Stimulated activated CD4-positive, alpha-beta T cell treated with anti-CD3 and anti-CD28 coated beads, Interleukin-15, amount 100 ng/mL, for 1 hour (primary cell): ENCODE data around the gene TMED5.
"Not testable (repeated sequence)": the region's sequence is repeated elsewhere in the genome, so short reads cannot be mapped to it uniquely, and the experiment has no call there.

ENCODE experiments used
- DNase-seq, 2 donors: peaks; one replicate each; pipeline ENCODE4 v3.0.0-alpha.2; 2020; ENCODE audit warnings: low read depth in 1 of 2, low spot score in 1 of 2

Gene TMED5

GRCh38 chr1:93179886-93180722 lies at the start of gene TMED5:
TMED5 (minus strand) TSS chr1:93180413; CDS start chr1:93180242, 171 bp downstream.
- DNase-seq = peak; percentile 86 to 91

- no peak for DNase-seq
Observed at GRCh38 chr1:93223023-93223675, 42.9 kb upstream of the TMED5 start.

GRCh38 chr1:93221913-93222312 lies 41.7 kb upstream of the TMED5 start:
- no peak for DNase-seq

GRCh38 chr1:93220716-93221115 lies 40.5 kb upstream of the TMED5 start:
- not testable (repeated sequence) for DNase-seq

DNA sequence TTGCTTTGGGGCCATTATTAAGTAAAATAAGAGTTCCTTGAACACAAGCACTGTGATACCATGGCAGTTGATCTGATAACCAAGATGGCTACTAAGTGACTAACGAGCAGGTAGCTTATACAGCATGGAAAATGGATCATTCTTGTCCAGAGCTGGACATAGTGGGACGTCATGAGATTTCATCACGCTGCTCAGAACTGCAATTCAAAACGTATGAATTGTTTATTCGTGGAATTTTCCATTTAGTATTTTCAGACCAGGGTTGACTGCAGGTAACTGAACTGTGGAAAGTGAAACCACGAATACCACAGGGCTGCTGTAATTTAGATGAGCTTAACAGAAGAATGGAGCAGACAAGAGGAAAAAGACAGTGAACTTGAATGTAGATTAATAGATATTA lies 39.2 kb upstream of the TMED5 start:
- DNase-seq = no peak

- DNase-seq = no peak
Observed at GRCh38 chr1:93215322-93215721, 35.1 kb upstream of the TMED5 start.

GRCh38 chr1:93207211-93207610 lies 27.0 kb upstream of the TMED5 start:
- DNase-seq = no peak

GRCh38 chr1:93206567-93206954 lies 26.3 kb upstream of the TMED5 start:
- no peak for DNase-seq

DNA sequence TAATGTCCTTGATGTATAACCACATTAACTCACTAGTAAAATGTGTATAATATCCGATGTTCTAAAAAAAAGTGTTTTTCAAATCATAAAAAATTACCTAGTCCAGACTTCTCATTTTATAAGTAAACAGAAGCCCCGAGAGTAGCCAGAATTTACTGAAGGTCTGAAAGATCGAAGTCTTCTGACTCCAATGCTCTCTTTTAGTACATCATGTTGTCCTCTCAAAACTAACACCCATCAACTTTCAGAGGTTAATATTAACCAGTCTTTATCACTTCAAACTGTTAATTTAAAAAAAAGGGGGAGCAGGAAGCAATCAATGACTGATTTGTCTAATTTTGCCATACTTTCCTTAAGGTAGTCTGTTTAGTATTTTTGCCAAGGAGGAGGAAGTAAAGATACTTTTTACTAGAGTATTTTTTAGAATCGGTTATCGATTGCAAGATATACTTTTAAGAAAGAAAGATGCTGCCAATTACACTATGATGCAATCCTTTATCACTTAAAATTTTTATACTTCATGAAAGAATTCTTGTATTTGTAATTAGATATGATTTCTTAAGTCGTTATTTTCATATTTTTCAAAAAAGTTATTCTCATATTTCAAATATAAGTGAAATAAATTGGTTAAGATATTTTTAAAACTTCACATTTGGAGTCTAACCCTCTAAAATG lies 25.8 kb upstream of the TMED5 start:
- DNase-seq = no peak

- DNase-seq = no peak
Observed at GRCh38 chr1:93200714-93201113, 20.5 kb upstream of the TMED5 start.

GRCh38 chr1:93200086-93200620 lies 19.9 kb upstream of the TMED5 start:
- DNase-seq = no peak

GRCh38 chr1:93199150-93199549 lies 18.9 kb upstream of the TMED5 start:
- no peak for DNase-seq

- DNase-seq = no peak
Observed at GRCh38 chr1:93196591-93196990, 16.4 kb upstream of the TMED5 start.

GRCh38 chr1:93194231-93194990 lies 14.2 kb upstream of the TMED5 start:
- DNase-seq = no peak

DNA sequence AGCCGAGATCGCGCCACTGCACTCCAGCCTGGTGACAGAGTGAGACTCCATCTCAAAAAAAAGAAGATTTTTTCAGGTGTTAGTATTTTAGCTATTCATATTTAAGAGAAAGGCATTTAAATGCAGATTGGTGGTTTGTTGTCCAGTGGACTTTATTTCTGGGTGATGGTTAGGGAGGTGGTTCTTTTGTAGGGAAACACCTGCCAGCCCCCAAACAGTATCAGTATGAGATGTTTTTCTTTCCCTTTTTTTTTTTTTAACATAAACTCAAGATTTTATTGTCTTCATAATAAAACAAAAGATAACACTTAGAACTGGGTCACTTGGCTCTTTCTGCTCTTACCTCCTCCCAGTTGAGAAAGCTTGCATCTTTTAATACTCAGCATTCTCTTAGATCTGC lies 10.2 kb upstream of the TMED5 start:
- no peak for DNase-seq

- no peak for DNase-seq
Observed at GRCh38 chr1:93186667-93187066, 6.5 kb upstream of the TMED5 start.

DNA sequence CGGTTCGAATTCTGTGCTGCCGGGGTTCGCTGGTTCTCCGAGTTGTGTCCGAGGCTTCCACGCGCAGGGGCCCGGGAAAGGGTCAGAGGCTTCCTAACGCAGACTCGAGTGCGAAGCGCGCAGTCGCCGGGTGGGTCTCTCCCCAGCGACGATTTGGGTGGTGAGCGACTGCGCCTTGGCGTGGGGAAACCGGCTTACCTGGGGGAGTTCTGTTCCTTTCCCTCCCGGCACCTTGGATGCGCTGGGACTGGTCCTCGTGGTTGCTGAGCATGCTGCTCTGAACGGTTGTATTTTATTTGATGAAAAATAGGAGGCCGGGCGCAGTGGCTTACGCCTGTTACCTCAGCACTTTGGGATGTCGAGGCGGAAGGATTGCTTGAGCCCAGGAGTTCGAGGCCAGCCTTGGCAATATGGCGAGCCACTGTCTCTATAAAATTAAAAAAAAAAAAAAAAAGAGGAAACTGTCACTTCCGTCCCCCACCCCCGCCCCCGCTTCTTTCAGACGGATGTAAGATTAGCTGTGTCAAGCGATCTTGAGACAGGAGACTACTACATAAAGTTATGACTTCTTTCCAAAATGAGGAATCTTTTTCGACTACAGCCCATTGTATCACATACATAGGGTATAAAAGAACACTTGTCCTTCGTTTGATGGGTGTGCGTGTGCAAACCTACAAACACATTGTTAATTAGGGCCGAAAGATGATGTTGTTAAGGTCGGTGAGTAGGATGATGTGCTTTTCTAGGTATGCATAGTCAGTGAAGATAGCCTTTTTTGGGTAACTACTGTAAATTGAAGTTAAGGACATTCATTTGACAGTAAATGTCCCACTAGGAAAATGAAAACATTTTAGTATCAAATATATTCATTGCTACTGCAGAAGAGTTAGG lies 755 bp upstream of the TMED5 start, which contains the start of gene CCDC18:
Gene CCDC18, plus strand, starts transcription at position 2 of the 891 bp plus-strand sequence. CDS start 2,638 bp downstream, outside the sequence.
- DNase-seq = peak in 1 of 2 donors; percentile 22

- DNase-seq = no peak
Observed at GRCh38 chr1:93178418-93178817, 1.8 kb downstream of the TMED5 start.

DNA sequence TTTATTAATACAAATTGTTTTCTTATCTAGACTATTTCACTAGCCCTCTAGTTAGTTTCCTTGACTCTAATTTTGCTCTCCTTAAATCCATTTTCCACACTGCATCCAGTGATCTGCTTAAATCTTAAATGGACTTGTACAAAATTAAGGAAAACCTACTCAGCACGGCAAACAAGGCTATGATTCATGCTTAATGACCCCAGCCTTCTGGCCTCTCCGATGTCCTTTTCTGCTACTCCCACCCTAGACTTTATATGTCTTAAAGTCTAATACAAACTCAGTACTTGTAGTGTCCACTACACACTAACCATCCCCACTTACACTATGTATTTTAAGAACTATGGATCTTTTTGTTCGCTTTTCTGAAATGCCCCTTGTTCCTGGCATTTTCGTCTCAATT lies 2.2 kb downstream of the TMED5 start:
- DNase-seq = no peak

GRCh38 chr1:93174638-93175037 lies 5.6 kb downstream of the TMED5 start:
- not testable (repeated sequence) for DNase-seq
